NAMALWA (cell line): Measurements from ENCODE around the gene NID2.

Experiments
- DNase-seq: peaks from one replicate; pipeline ENCODE4 v3.0.0-alpha.2; 2015; ENCODE audit warnings: low spot score

NID2 gene

GRCh38 chr14:52068615-52069306 lies at the start of gene NID2:
TSS of gene NID2 (minus strand) at chr14:52069059. CDS start at chr14:52068994, 65 bp downstream.
- no peak for DNase-seq

GRCh38 chr14:52117111-52117832 lies 48.4 kb upstream of the NID2 start:
- DNase-seq = no peak

GRCh38 chr14:52115286-52115685 lies 46.4 kb upstream of the NID2 start:
- DNase-seq = no peak

GRCh38 chr14:52112336-52113018 lies 43.6 kb upstream of the NID2 start:
- DNase-seq = no peak

- no peak for DNase-seq
Measured at GRCh38 chr14:52111583-52111982, 42.7 kb upstream of the NID2 start.

- DNase-seq = no peak
Measured at GRCh38 chr14:52110441-52111086, 41.7 kb upstream of the NID2 start.

GRCh38 chr14:52108823-52109222 lies 40.0 kb upstream of the NID2 start:
- DNase-seq = no peak

- DNase-seq = no peak
Measured at GRCh38 chr14:52106840-52107239, 38.0 kb upstream of the NID2 start.

- no peak for DNase-seq
Measured at GRCh38 chr14:52103416-52103815, 34.6 kb upstream of the NID2 start.

- DNase-seq = no peak
Measured at GRCh38 chr14:52095794-52096193, 26.9 kb upstream of the NID2 start.

- DNase-seq = no peak
Measured at GRCh38 chr14:52095336-52095735, 26.5 kb upstream of the NID2 start.

- DNase-seq = no peak
Measured at GRCh38 chr14:52094546-52095271, 25.9 kb upstream of the NID2 start.

- no peak for DNase-seq
Measured at GRCh38 chr14:52091928-52092327, 23.1 kb upstream of the NID2 start.

GRCh38 chr14:52090936-52091335 lies 22.1 kb upstream of the NID2 start:
- DNase-seq = no peak

- no peak for DNase-seq
Measured at GRCh38 chr14:52089218-52089617, 20.4 kb upstream of the NID2 start.

- DNase-seq = no peak
Measured at GRCh38 chr14:52086711-52087110, 17.9 kb upstream of the NID2 start.

GRCh38 chr14:52082903-52083302 lies 14.0 kb upstream of the NID2 start:
- no peak for DNase-seq

- no peak for DNase-seq
Measured at GRCh38 chr14:52081964-52082363, 13.1 kb upstream of the NID2 start.

- no peak for DNase-seq
Measured at GRCh38 chr14:52080808-52081755, 12.2 kb upstream of the NID2 start.

- no peak for DNase-seq
Measured at GRCh38 chr14:52080158-52080800, 11.4 kb upstream of the NID2 start.
